ENCODE measurements around the gene MAMLD1.

Gene MAMLD1

GRCh38 chrX:150409486-150409885 is 46.4 kb downstream of the MAMLD1 start:
- DNase-seq: no peak

GRCh38 chrX:150409964-150410363 is 46.8 kb downstream of the MAMLD1 start:
- no peak for DNase-seq

GRCh38 chrX:150410513-150410912 is 47.4 kb downstream of the MAMLD1 start:
- no peak for DNase-seq

DNA sequence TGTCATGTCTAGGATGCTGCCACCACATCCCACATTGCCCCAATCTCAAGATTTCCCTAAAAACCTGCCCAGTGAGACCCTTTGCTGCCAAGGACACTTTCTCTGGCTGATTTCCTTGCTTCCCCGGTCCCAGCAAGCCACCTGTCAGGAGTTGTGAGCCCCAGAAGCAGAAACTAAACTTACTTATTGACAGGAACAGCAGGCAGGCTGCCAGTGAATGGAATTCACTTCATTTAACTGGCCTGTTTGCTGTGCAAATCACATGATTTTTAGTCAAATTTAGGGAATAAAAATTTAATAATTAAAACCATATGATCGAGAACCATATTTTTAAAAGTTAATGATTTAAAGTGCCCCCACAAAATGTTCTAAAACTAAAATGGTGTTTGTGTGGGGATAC is 48.5 kb downstream of the MAMLD1 start:
- no peak for DNase-seq

- no peak for DNase-seq
Observed at GRCh38 chrX:150414228-150414627, 51.1 kb downstream of the MAMLD1 start.

DNA sequence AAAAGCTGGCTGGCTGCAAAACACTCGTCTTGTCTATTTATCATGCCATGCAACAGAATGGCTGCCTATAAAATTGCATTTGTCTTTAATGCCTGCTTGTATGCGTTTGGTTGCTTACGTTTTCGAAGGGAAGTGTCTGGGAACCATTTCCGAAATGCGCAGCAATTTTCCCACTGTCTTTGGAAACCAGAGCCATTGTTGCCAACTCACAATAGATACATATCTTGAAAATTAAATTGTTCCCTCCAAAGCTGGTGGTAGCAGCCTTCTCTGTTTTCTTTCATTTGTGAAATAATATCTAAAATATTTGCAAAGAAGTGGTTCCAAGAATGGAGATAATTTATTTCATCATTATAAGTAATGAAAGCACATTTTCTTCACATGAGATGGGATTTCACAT is 53.4 kb downstream of the MAMLD1 start:
- no peak for DNase-seq

DNA sequence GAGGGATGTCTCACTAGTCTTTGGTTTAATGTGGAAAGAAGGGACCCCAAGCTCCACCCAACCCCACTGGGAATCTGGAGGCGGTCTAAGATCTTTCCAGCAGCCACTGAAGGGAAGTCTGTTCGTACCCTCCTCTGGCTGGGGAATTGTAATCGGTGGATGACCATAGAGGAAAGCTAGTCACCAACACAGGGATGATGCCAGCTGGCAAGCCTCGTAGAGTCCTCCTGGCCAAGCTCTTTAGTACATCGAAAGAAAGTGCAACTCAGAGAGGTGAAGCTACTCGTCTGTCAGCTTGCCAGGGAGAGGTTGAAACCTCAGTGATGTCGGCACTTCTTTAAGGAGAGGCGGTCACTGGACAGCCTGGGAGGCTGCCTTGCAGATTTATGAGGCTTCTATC is 58.7 kb downstream of the MAMLD1 start:
- no peak for DNase-seq

GRCh38 chrX:150429594-150429993 is 66.5 kb downstream of the MAMLD1 start:
- DNase-seq: no peak

GRCh38 chrX:150436195-150436594 is 73.1 kb downstream of the MAMLD1 start:
- no peak for DNase-seq

DNA sequence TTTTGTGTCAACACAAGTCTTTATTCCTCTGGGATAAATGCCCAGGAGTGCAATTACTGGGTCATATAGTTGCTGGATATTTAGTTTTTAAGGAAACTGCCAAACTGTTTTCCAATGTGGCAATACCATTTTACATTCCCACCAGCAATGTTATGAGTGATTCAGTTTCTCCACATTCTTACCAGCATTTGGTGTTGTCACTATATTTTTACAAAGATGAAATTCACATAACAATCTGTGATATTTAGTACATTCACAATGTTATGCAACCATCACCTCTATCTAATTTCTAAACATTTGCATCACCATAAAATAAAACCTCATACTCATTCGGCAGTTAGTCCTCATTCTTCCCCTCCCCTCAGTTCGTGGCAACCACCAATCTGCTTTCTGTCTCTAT is 75.0 kb downstream of the MAMLD1 start:
- no peak for DNase-seq

DNA sequence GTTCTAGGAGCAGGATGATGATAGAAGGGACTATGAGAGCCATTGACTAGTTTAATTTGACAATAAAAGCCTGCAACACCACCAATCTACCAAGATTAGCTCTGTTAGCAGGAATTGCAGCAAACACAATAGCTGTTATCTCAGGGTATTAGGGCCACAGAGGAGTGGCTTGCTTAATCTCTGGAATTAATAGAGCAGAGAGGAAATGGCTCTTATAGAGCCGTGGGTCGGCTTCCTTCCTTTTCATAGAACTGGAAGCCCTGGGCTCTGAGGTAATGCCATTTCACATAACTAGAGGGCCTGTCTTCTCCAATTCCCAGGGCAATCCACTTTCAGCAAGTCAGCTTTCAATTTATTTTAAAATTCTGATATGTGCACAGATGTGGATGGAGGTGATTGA is 83.0 kb downstream of the MAMLD1 start:
- DNase-seq: no peak

DNA sequence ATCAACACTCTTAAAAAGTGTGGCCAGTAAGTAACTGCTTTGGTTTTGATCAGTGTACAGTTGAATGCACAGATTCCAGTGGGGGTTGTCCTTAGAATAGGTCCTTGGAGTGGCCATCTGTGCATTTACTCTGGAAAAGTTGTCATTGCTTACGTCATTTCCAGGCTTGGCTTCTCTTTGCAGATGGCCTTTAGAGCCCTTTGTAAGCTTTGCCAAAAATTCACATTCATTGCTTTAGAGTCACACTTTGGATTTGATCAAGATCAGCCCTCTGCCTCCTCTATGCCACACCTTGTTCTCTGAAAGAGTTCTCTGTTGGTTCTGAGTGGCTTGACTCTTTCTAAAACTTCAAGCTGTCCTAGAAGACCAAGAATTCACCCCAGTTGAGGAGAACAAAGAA is 83.9 kb downstream of the MAMLD1 start:
- no peak for DNase-seq

GRCh38 chrX:150449313-150449712 is 86.2 kb downstream of the MAMLD1 start:
- no peak for DNase-seq

GRCh38 chrX:150450519-150451177 is 87.5 kb downstream of the MAMLD1 start:
- no peak for DNase-seq

GRCh38 chrX:150451953-150452352 is 88.8 kb downstream of the MAMLD1 start:
- DNase-seq: no peak

- no peak for DNase-seq
Observed at GRCh38 chrX:150454083-150454482, 91.0 kb downstream of the MAMLD1 start.

- no peak for DNase-seq
Observed at GRCh38 chrX:150454508-150455214, 91.5 kb downstream of the MAMLD1 start.

GRCh38 chrX:150455215-150455608 is 92.1 kb downstream of the MAMLD1 start:
- no peak for DNase-seq

GRCh38 chrX:150456466-150456865 is 93.3 kb downstream of the MAMLD1 start:
- no peak for DNase-seq

GRCh38 chrX:150456941-150457340 is 93.8 kb downstream of the MAMLD1 start:
- no peak for DNase-seq

DNA sequence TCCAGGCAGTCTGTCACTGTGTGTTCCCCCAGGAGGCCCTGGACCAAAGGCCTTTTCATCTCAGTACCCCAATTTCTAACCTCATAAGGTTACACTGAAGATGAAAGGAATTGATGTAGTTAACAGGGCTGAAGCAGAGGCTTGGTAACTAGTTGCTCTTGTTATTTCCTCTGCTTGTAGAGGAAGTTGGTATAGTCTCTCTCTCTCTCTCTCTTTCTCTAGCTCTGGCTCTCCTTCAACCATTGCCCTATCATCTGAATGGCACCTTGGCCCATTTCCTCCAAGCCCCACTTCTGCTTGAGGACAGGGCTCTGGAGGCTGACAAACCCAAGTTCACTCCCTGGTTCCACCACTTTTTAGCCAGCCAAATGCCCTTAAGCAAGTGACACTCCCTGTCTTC is 96.1 kb downstream of the MAMLD1 start:
- DNase-seq: no peak

DNA sequence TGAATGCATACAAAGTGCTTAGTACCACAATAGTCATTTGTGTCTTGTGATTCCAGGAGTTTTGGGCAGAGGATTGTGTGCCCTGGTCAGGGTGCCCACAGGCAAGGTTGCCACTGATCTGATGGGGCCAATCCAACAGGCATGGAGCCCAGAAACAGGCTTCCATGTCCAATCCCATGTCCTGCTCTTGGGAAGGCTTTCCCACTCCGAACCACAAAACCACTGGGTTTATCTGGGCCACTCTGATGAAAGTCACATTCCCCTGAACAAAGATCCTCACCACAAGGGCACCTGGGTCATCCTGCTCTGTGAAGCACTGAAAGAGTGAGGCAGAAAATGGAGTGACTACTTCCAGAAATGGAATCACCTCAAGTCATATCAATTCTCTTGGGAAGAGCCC is 96.9 kb downstream of the MAMLD1 start:
- DNase-seq: no peak

GRCh38 chrX:150460781-150461180 is 97.7 kb downstream of the MAMLD1 start:
- no peak for DNase-seq

DNA sequence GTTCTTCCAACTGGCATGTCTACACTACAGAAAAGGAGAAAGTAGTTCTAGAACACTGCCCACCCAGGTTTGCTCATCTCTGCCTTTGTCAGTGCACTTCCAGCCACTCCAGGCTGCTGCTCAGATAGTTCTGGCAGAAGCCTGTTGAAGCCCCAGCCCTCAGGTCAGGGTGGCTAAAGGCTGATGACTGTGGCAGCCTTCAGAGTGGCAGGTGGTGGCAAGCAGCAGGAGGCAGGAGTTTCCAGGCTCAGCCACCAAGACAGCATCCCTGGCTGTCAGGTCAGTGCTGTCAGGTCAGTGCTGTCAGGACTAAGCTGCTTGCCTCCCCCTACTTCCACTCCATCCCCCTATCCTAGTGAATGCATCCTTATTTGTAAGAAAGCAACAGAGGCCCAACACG is 100.4 kb downstream of the MAMLD1 start:
- no peak for DNase-seq

DNA sequence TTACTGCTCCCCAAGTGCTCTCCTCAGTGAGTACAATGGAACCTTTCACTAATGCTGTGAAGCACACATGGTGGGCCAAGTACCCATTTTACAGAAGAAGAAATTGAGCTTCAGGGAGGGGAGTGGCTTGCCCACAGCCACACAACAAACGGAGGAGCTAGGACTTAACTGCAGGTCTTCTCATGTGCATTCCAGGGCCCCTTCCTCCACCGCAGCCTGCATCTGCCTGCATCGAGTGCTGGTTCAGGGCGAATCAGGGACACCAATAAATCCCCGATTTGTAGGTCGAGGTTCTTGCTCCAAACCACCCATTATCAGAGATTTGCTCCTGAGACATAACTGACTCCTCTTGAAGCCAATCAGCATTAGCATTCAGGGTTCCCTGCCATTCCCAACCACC is 100.9 kb downstream of the MAMLD1 start:
- DNase-seq: no peak

Measured in SHP77 (cell line).